HG02642 (cell line): ENCODE data around the gene UBE2A.
A peak's percentile ranks its signal among the peaks of the same experiment; 100 is the strongest.

Source experiments
- ATAC-seq: cut with Tn5 transposase; IDR thresholded peaks from one replicate; pipeline ENCODE4 v1.9.1; 2021; ENCODE audit warnings: mild to moderate bottlenecking; ENCODE audit not compliant: unreplicated experiment, poor library complexity

UBE2A gene

GRCh38 chrX:119606280-119607017 lies 32.1 kb downstream of the UBE2A start, which contains the start of gene NKRF:
TSS of gene NKRF (minus strand) at chrX:119606424.
- peak; percentile 87 for ATAC-seq

DNA sequence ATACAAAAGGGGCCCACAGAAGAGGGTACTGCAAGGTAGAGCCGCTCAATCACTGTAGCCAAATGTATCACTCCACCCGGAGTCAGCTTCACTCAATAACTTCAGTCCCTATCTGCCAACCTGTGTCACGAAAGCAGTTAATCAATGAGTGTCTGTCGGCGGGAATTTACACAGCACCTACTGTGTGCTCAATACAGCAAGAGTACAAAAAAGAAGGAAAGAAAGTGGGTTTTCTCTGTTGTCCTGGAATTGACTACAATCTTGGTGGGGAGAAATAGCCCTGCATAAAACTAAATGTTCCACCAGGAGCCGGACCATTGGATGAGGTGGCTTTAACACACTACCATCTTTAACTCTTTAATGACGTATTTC lies 32.6 kb downstream of the UBE2A start:
- ATAC-seq: no peak

DNA sequence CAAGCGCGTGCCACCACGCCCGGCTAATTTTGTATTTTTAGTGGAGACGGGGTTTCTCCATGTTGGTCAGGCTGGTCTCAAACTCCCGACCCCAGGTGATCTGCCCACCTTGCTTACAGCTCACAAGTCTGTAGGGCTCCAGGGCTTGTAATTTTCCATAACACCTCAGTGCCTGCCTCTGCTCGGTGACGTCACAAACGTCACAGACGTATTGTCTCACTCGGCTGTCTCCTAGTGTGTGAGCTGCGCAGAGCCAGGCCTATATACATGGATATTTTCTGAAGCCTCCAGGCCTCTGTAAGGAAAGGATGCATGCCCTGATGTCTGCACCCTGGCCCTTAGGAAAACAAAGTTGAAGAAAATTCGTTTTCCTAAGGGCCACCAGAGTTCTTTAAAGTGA lies 40.4 kb downstream of the UBE2A start:
- ATAC-seq: no peak

- ATAC-seq: peak; percentile 51
These were observed 43.3 kb downstream of the UBE2A start for GRCh38 chrX:119617517-119618164.

DNA sequence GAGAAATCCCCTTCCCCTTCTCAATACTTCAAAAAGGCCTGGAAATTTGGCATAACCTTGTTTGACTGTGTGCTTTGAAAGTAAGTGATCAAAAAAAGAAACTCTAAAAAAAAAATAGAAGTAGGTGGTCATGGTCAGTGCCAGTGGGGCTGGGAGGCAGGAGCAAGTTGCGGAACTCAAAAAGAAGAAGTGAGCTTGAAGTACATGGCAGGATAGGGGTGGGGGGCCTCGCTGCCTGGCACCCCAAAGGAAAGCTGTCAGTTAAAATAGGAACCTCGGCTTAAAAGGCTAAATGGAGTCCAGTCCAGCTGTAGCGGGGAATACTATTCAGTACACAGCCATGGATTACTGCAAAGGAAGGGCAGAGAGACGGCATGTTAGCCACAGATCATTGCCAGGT lies 44.1 kb downstream of the UBE2A start:
- no peak for ATAC-seq

DNA sequence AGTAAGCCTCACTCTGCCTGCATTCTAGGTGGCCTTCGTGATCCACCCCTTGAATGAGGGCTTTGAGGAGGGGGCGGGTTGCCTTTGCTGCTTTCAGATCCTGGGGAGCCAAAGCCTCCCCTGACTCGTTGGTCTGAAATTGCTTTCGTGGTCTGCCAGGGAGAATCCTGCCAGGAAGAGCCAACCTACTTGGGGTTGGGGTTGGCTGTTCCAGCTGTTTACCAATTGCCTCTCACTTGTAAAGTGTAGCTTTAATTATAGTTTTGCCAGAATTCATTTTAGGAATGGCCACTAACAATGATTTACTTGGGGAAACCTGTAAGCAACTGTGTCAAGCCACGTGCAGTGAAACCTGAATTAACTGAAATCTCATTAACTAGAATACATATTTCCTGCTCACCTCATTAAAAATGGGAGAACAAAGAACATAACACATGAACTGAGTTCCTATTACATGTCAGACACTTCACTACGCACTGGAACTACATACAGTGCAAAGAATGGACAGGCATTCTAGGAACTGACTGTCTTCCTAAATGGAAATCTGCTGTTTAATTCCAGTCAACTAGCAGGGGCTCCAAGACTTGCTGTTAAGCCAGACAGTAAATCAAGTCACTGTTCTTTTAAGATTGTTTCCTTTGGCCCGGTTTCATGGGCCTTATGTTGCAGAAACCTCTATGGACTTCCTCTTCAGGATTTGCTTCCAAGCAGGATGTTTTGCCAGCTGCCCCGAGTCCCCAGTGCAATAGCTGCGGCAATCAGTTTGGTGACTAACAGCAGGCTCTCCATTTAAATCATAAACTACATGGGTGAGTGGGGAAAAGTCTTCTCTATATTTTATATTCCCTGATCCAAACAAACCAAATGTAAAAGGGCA lies 48.2 kb downstream of the UBE2A start:
- no peak for ATAC-seq

- no peak for ATAC-seq
These were observed 50.1 kb downstream of the UBE2A start for GRCh38 chrX:119624417-119624816.

GRCh38 chrX:119624951-119625668 lies 50.7 kb downstream of the UBE2A start:
- no peak for ATAC-seq

DNA sequence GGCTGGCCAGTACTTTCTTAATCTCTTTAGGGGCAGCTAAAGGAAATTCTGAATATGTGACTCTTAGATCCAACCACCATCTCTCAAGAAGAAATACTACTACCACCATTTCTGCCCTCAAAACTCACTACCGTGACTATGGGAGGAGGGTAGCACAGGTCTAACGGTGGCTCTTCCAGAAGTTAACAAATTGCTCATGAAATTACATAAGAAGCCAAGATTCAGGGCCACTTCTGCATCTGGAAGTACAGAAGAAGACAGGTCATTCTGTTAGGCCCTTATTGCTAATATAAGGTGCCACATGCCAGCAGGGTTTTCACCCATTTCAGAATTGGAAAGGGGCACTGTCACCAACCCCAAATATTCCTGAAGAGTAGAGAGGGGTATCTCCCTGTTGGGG lies 51.5 kb downstream of the UBE2A start:
- ATAC-seq: no peak
